GM12891 (cell line): ENCODE results near the gene RPL13.

ENCODE experiments used
- PAX5 ChIP-seq: IDR thresholded peaks from 2 replicates; pipeline ENCODE4 v1.6.1; 2011; ENCODE audit warnings: low read length, moderate library complexity, mild to moderate bottlenecking; ENCODE audit not compliant: insufficient read depth, severe bottlenecking
- POLR2A ChIP-seq: IDR thresholded peaks from 2 replicates; pipeline ENCODE4 v1.6.1; 2011; ENCODE audit warnings: low read depth, low read length, control low read depth
- SPI1 ChIP-seq: IDR thresholded peaks from 2 replicates; pipeline ENCODE4 v1.6.1; 2011; ENCODE audit warnings: low read depth, low read length, control low read depth
- TAF1 ChIP-seq: IDR thresholded peaks from 2 replicates; pipeline ENCODE4 v1.6.1; 2011; ENCODE audit warnings: low read depth, low read length, control low read depth

DNA sequence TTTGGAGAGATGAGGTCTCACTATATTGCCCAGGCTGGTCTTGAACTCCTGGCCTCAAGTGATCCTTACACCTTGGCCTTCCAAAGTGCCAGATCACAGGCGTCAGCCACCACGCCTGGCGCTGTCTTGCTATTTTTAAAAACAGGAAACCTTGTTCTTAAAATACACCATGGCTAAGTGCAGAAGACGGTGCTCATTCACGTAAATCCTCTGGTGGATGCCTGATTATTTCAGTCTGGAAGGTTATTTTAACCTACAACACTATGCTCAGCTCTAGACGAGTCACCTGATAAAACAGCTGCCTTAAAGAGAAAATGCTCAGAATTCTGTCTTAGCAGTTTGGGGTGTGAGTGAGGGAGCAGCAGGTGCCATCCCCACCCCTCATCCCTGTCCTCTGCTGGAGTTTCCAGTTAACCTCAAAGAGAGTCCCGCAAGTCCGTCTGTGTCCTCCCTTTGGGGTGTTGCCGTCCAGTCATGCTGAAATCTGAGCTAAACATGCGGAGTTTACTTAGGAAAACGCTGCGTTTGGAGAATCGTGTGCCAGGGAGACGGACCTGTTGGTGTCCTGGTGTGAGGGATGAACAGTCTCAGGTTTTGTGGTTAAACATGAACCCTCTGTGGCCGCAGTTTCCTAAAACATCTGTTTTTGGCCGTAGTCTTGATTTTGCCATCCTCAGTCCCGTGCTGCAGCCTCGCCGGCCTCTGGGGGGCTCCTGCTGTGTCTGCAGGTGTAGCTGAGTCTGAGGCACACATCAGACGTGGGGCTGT is 35.2 kb upstream of the RPL13 start:
- TF ChIP-seq POLR2A (no peak), TAF1 (no peak), PAX5 (no peak), SPI1 (no peak)
